DMS 273 (cell line): ENCODE measurements around the gene MTG2.
"Not testable (repeated sequence)": the region's sequence is repeated elsewhere in the genome, so short reads cannot be mapped to it uniquely, and the experiment has no call there.

Source experiments
- DNase-seq: peaks from one replicate; lab custom pipeline; 2025; ENCODE audit not compliant: unreplicated experiment; lab: John Stamatoyannopoulos, UW

MTG2 gene

DNA sequence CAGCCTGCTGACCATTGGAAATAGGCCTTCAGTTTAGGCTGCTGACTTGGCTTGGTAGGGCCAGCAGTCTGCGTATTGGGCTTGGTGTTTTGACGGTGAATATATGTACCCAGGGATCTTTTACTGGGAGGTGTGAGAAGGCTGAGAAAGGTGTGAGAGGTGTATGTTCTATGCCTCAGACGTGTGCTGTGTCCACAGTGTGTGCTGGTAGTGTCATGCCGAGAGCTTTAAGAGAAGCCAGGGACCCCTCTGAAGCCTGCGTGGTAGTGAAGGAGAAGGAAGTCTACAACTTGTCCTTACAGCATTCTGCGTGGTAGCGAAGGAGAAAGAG, 37.2 kb upstream of the MTG2 start:
- no peak for DNase-seq

GRCh38 chr20:62146019-62146755, 36.6 kb upstream of the MTG2 start:
- no peak for DNase-seq

GRCh38 chr20:62147125-62147524, 35.7 kb upstream of the MTG2 start:
- DNase-seq: no peak

DNA sequence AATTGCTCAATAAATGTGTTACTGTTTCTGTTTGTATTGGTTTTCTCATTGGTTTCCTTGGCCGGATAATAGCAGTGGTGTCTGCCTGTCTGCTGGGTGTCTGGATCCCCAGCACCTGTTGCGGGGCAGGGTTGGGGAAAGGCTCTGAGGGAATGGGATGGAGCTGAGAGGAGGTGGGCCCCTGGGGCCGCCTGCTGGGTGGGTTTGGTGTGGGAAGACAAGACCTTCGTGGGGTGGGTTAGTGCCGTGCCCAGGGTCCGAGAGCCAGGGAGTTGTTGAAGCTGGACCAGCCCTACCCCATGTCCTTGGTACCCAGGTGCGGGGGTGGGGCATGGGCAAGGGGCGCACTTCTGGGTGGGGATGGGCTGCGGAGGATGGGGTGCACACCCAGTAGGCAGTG, 35.3 kb upstream of the MTG2 start:
- no peak for DNase-seq

DNA sequence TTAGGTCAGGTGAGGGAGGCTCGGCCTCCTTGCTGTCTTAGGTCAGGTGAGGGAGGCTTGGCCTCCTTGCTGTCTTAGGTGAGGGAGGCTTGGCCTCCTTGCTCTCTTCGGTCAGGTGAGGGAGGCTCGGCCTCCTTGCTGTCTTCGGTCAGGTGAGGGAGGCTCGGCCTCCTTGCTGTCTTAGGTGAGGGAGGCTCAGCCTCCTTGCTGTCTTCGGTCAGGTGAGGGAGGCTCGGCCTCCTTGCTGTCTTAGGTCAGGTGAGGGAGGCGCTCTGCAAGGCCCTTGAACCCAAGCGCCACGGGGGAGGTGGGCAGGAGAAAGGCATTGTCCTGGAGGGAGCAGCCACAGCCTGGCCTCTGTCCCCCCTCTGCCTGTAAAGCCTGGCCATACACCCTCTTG, 34.4 kb upstream of the MTG2 start:
- DNase-seq: not testable (repeated sequence)

DNA sequence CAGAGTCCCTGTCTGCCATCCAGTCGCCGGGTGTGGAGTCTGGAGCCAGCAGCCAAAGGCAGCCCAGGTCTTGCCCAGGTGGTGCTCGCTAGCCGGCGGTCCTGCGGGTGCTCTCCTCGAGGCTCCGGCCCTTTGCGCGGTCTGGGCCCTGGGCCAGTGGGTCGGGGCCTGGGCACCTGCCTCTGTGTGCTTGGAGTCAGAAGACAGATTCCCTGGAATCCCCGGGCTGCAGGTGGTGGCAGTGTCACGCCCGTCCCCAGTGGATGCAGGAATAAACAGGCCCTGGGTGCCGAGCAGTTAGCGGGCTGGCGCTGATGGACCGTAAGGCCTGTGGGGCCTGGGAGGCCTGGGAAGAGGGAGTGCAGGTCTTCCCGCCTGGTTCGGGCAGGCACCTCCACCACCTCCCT, 33.9 kb upstream of the MTG2 start:
- no peak for DNase-seq

DNA sequence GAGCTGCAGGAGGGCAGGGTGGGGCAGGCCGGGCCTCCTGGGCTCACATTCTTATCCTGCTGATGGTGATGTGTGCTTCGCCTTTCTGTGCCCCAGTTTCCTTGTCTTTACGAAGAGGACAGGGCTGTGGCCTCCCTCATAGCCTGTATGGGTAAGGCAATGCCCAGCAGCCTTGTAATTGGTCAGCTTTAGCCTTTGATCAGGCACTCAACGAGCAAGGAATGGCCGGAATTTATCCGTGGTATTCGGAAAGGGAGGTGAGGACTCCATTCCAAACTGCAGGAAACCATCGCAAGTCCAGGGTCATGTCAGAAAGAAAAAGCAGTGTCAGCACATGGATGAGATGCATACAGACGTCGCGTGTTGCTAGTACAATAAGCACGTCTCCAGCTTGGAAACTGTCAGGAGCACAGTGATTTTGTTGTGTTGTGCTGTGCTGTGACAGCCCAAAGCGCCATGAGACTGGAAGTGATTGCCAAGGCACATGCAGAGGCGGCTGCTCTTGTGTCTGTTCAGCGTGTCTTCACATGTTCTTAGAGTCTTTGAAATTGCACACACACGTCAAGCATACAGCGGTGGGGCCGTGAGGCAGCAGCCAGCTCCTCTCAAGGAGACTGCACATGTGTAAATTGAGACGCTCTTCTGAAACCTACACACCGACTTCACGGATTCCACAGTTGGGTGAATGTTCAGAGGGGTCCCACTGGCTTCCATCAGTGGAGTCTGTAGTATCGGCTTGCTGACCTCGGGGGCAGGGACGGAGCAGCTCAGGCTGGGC, 33.1 kb upstream of the MTG2 start:
- DNase-seq: no peak

DNA sequence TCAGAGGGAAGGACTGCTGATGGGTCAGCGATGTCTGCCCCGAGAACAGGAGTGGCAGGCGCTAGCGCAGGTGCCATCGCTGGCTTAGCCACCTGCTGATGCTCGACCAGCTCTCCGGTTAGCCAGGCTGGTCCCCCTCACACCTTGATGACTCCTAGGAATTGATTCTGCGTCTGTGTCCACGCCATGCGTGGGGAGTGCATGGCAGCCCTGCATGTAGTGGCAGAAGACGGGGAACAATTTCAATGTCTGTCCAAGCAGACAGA, 32.6 kb upstream of the MTG2 start:
- no peak for DNase-seq

DNA sequence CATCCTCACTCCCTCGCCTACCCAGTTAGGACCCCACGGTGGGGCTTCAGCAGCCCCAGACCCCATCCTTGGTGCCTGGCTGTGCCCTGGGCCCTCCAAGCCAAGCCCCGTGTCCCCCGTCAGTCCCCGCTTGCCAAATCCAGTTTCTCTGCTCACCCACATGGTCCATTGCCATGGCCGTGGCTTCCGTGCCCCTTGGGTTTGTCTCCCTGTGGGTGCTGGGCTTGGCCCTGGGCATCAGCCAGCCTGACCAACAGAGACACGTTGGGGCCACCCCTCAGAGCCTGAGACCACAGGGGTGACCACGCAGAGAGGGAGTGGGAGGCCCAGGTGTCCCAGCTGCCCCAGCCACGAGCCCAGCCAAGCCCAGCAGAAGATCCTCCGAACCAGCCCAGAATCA, 31.6 kb upstream of the MTG2 start:
- no peak for DNase-seq

- no peak for DNase-seq
These were observed 30.9 kb upstream of the MTG2 start for GRCh38 chr20:62151835-62152364.

DNA sequence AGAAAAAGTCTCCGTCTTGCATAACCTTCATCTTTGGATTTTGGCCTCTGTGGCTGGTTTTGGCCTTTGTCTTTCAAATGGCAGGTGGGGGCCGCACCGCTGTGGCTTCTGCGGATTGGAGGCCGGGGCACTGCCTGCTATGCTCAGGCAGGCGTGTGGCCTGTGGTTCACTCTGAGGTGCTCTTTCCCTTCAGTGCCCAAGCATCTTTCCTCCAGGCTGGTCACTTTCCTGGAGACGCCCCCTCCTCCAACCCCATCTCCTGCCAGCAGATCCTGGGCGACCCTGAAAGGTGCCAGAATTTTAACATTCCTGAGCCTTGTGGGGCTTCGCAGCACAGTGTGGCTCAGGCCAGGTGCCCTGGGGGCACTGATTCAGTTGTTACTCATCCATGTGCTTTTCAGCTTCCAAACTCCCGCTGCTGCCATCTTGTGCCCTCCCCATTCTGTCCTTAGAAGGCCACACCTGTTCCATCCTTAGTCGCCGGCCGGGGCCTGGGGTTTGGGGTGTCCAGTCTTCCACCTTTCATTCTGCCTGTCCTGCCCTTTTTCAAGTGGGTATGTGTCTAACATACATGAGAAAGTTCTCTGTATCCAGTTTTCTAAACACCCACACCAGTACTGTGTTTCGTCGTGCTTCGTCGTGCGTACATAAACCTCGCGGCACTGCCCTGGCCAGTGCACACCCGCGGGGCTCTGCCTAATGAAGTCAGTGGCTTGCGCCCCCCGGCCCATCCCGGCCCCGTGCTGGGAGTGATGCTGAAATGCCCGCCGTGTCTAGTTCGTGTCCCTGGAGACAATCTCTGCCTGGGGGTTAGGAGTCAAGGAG, 27.2 kb upstream of the MTG2 start:
- DNase-seq: no peak

DNA sequence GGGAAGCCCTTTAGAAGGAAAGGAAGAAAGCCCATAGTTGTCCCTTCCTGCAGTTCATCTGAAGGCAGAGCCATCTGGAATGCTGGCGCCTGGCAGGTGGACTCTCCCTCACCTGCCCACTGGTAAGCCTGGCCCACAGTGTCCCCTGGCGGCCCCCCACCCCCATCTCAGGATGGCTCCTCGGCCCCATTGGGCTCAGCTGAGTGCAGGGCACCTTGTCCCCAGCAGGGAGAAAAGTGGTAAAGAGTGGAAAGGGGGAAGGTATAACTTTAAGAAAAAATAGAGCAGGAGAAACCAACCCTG, 26.6 kb upstream of the MTG2 start:
- DNase-seq: no peak

- peak; percentile 85 for DNase-seq
These were observed 26.0 kb upstream of the MTG2 start for GRCh38 chr20:62156592-62157386.

DNA sequence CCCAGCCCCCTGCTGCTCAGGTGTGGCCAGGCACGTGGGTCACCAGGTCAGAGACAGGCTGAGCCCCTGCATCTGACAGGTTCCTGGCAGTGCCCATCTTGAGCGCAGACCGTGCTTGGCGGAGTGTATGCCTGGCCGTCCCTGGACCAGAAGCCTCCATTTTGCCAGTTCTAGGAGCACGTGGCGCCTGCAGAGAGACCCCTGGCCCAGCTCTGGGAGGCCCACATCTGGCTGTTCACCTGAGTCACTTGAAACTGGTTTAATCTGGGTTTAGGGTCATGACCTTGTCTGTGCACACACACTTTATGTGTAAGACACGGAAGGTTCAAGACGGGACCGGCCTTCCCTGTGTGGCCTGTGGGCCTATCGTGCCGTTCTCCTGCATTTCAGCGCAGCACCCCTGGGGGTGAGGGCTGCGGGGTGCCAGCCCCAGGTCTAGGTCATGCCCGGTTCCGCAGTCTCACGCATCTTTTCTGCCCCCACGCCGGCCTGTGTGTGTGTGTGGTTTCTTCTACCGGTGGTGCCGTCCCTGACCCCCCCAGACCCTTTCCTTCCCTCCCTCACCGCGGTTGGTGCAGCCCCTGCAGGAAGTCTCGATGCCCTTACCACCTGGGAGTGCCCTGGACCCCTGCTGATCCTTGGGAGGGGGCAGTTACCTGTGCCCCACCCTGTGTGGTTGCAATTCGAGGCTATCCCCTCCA, 25.3 kb upstream of the MTG2 start:
- DNase-seq: no peak

- DNase-seq: no peak
These were observed 24.8 kb upstream of the MTG2 start for GRCh38 chr20:62158088-62158400.

DNA sequence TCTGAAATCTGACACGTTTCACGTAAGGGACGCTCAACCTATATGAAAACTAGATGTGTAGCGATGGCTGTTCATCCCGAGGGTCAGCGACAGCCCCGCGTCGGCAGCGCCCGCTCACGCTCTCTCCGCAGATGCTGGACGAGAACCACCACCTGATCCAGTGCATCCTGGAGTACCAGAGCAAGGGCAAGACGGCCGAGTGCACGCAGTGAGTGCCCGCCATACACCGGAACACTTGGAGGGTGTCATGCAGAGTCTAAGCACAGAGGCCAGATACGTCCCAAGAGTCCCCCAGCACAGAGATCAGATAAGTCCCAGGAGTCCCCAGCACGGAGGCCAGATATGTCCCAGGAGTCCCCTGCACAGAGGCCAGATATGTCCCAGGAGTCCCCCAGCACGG, 24.3 kb upstream of the MTG2 start:
- DNase-seq: no peak

- DNase-seq: no peak
These were observed 23.8 kb upstream of the MTG2 start for GRCh38 chr20:62159052-62159451.

DNA sequence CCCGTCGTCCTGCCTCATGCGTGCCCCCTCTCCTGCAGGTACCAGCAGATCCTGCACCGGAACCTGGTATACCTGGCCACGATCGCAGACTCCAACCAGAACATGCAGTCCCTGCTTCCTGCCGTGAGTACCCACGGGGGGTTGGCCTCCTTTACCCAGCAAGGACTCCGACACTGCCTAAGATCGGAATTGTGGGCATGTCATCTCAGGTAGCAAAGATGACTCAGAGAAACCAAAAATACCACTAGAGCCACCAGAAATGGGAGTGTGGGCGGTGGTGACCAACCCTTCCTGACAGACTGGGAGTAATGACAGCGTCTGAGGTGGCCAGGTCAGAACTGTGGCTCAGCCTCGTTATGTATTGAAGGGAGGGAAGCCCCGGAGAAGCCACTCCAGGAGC, 23.0 kb upstream of the MTG2 start:
- DNase-seq: no peak

GRCh38 chr20:62160253-62160652, 22.6 kb upstream of the MTG2 start:
- no peak for DNase-seq

- DNase-seq: no peak
These were observed 22.0 kb upstream of the MTG2 start for GRCh38 chr20:62160876-62161275.

DNA sequence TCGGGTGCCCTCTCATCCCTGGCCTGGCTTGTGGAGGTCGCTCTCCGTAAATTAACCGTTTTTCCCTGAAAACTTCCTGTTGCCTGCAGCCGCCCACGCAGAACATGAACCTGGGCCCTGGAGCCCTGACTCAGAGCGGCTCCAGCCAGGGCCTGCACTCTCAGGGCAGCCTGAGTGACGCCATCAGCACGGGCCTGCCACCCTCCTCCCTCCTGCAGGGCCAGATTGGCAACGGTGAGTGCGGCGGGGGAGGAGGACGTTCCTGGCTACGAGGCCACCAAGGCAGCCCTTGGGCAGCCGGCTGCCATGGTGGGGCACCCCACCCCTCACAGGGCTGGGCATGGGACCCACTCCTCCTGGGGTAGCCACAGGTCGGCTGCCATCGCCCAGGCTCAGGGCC, 21.5 kb upstream of the MTG2 start:
- DNase-seq: no peak
